Heart right ventricle (tissue), 16 donors: Measurements from ENCODE around the gene DHPS. TPM values are rescaled to one million over a fixed set of nuclear protein-coding genes. Genes with fewer than 3 reads are reported as not detected.
"Not testable (repeated sequence)": the region's sequence is repeated elsewhere in the genome, so short reads cannot be mapped to it uniquely, and the experiment has no call there.

Experiments used
- ATAC-seq, 8 donors: fragments of 200-7000 bp; cut with Tn5 transposase; one replicate each; pipeline ENCODE4 v1.9.1; 2020; ENCODE audit warnings: mild to moderate bottlenecking in 8 of 8, moderate library complexity in 8 of 8, moderate number of reproducible peaks in 1 of 8
- DNase-seq, 2 donors: peaks; one replicate each; pipeline ENCODE4 v3.0.0-alpha.2; 2020
- H3K27ac ChIP-seq, 10 donors: fragments of 200-600 bp; sonication (generic) in 2 of 10; one replicate each; pipeline versions ENCODE4 v1.5.0 to v1.8.0; 2020 to 2022; ENCODE audit warnings: mild to moderate bottlenecking in 3 of 10
- H3K27me3 ChIP-seq, 7 donors: fragments of 200-600 bp; one replicate each; pipeline ENCODE4 v1.8.0; 2021 to 2022; ENCODE audit warnings: mild to moderate bottlenecking in 2 of 7
- H3K36me3 ChIP-seq, 9 donors: fragments of 200-600 bp; sonication (generic) in 1 of 9; one replicate each; pipeline versions ENCODE4 v1.5.0 to v1.8.0; 2020 to 2022; ENCODE audit warnings: mild to moderate bottlenecking in 2 of 9
- H3K4me1 ChIP-seq, 9 donors: fragments of 200-600 bp; sonication (generic) in 1 of 9; one replicate each; pipeline versions ENCODE4 v1.5.0 to v1.8.0; 2020 to 2022; ENCODE audit warnings: mild to moderate bottlenecking in 4 of 9
- H3K4me3 ChIP-seq, 10 donors: fragments of 200-600 bp; sonication (generic) in 2 of 10; one replicate each; pipeline versions ENCODE4 v1.5.0 to v1.8.0; 2020 to 2022; ENCODE audit warnings: mild to moderate bottlenecking in 7 of 10, moderate library complexity in 2 of 10
- H3K9me3 ChIP-seq, 11 donors: fragments of 200-600 bp in 10 of 11; sonication (generic) in 2 of 11; one replicate each; pipeline versions ENCODE4 v1.5.0 to v1.8.0; 2013 to 2022; ENCODE audit warnings: mild to moderate bottlenecking in 2 of 11, control low read depth in 1 of 11, moderate library complexity in 1 of 11
- CTCF ChIP-seq, 9 donors: fragments of 200-600 bp; sonication (generic) in 2 of 9; IDR thresholded peaks; one replicate each; pipeline versions ENCODE4 v1.5.0 to v1.8.0; 2021 to 2022; ENCODE audit warnings: antibody characterized with exemption in 9 of 9, mild to moderate bottlenecking in 5 of 9, moderate library complexity in 1 of 9
- WGBS, 2 donors: extraction: QIAGEN DNeasy Blood & Tissue Kit; methylation state at CpG; one replicate each; pipeline ENCODE4 v1.1.7; 2013; ENCODE audit warnings: inconsistent platforms in 1 of 2; 5-methylcytosine and 5-hydroxymethylcytosine counted together
- intact Hi-C, 10 donors: fragments of 100-400 bp; cut with DNase I; formaldehyde crosslinking; loops; one replicate each; pipeline versions ENCODE4 v1.11.1 to v1.14.2; 2022
- polyA plus RNA-seq, 2 donors: library from polyadenylated mRNA; stranded (reverse); fragments of 200-250 nt; gene quantifications; one replicate each; pipeline ENCODE4 v1.2.3, GENCODE V29; 2013
- total RNA-seq, 10 donors: library from RNA; stranded (reverse); fragmentation: NEBNext Ultra II Directional in 3 of 10; extraction: Animal tissue kit (Norgen Biotek cat#: 25700) in 3 of 10; gene quantifications; one replicate each; pipeline versions ENCODE4 v1.2.1 to v1.2.4, GENCODE V29; 2021 to 2023
- donor health status: Arrhythmogenic right ventricular cardiomyopathy.
- donor health status: ischemic (EF 13 %, LVEDD 7.1; RV severe dilation, severe dysfunction).
- donor health status: healthy with polysubstance abuse.
- donor health status: DM: no; HTN: yes; CAD: no.
- donor health status: DM: no; HTN: no; CAD: no.
- donor health status: ischemic (EF 25% LVEDD 6.9; RV normal size, moderate dysfunction).
- donor health status: ischemic (EF 25% LVEDD 5.7; RV mildly dilated, moderate dysfunction).
- donor health status: healthy.
- donor health status: DM: yes; HTN: yes; CAD: no.
- donor health status: Ischemic cardiomyopathy.
- donor health status: ischemic (EF 35%, LVEDD 5.7; RV mildly dilated, moderate dysfunction).
- donor health status: nonischemic (EF 11% LVEDD 7.7; RV severe dilation, severe dysfunction).
- donor health status: DM: yes; HTN: yes; CAD: no.
- donor health status: PGD.
- donor health status: ischemic (EF 29% LVEDD 5.4; RV normal size, mild dysfunction).
- donor health status: nonischemic (EF 23%, LVEDD 6.1; RV moderate dilation, normal function).

The DHPS gene
- total and polyA plus RNA-seq, 12 donors, result 43.6 to 82.2 (median 51.3) TPM

GRCh38 chr19:12727745-12728433, 46.2 kb upstream of the DHPS start:
- Histone ChIP-seq H3K36me3 (peaks cover 0 to 52% (median 16%) of the 10 kb centered on the region in 9 donors), H3K4me3 (no peak overlapping the region), H3K9me3 (no peaks in the 10 kb centered on the region), H3K4me1 (peaks cover 6 to 41% (median 31%) of the 10 kb centered on the region in 9 donors), H3K27ac (no peak overlapping the region), H3K27me3 (no peaks in the 10 kb centered on the region)
- no peak for DNase-seq
- ATAC-seq, result no peak
- intact Hi-C loops, result no loop called here
- WGBS, 2 donors, result 96 to 98% methylated on average over 9 of the region's 9 CpGs
- no peak for TF ChIP-seq CTCF (IDR thresholded peaks at IDR 0.05)

- Histone ChIP-seq H3K9me3 (no peaks in the 10 kb centered on the region), H3K4me3 (no peak overlapping the region), H3K4me1 (peaks cover 0 to 34% (median 23%) of the 10 kb centered on the region in 9 donors), H3K36me3 (peaks cover 0 to 45% (median 16%) of the 10 kb centered on the region in 9 donors), H3K27ac (no peak overlapping the region), H3K27me3 (no peaks in the 10 kb centered on the region)
- 94 to 97% methylated on average over 2 of the region's 2 CpGs for WGBS, 2 donors
- no peak for TF ChIP-seq CTCF (IDR thresholded peaks at IDR 0.05)
- intact Hi-C loops, result no loop called here
- ATAC-seq, result no peak
- no peak for DNase-seq
Measured at GRCh38 chr19:12726988-12727316, 45.3 kb upstream of the DHPS start.

- peaks cover 0 to 32% (median 10%) of the 10 kb centered on the region in 9 donors for H3K36me3 ChIP-seq
- H3K4me3 ChIP-seq, H3K27ac ChIP-seq, H3K9me3 ChIP-seq, DNase-seq, H3K27me3 ChIP-seq, intact Hi-C loops, ATAC-seq: not testable (repeated sequence)
- peaks cover under 1 to 35% (median 22%) of the 10 kb centered on the region in 9 donors for H3K4me1 ChIP-seq
- WGBS, 2 donors, result 91% methylated on average over 10 of the region's 10 CpGs
Measured at GRCh38 chr19:12725612-12726011, 43.9 kb upstream of the DHPS start.

GRCh38 chr19:12723641-12724426, 42.2 kb upstream of the DHPS start, which contains the start of gene TNPO2:
TSS of gene TNPO2 (minus strand) at chr19:12723932. CDS start at chr19:12720977, 2,955 bp downstream.
- peaks cover 7 to 46% (median 32%) of the 10 kb centered on the region in 9 donors for H3K4me1 ChIP-seq
- DNase-seq (peak; percentile 55 to 61), ATAC-seq (peak in 7 of 8 donors; percentile 16 to 70 (median 58))
- intact Hi-C loops, result loop anchor here in 3 of 10 donors (2.0 to 5.0 kb wide), 3 partner anchors 13 to 68 kb away; partner anchors contain the start of genes DHPS (in 1 of the 3), GET3 (in 1 of the 3) and JUNB (in 1 of the 3)
- 4 to 5% methylated on average over 28 of the region's 28 CpGs for WGBS, 2 donors
- H3K4me3 ChIP-seq, result peak within 1 kb of the TSS; percentile 40 to 83 (median 70)
- no peak for TF ChIP-seq CTCF (IDR thresholded peaks at IDR 0.05)
- no peaks in the 10 kb centered on the region for H3K9me3 ChIP-seq
- H3K27ac ChIP-seq, result peak within 1 kb of the TSS in 9 of 10 donors; percentile 91 to 97 (median 95)
- no peaks in the 10 kb centered on the region for H3K27me3 ChIP-seq
- H3K36me3 ChIP-seq, result peaks cover 0 to 22% (median 2%) of the 10 kb centered on the region in 9 donors
